GM21529 (cell line): ENCODE data around the gene CD79A.
A peak's percentile ranks its signal among the peaks of the same experiment; 100 is the strongest.

ENCODE experiments used
- ATAC-seq: cut with Tn5 transposase; IDR thresholded peaks from one replicate; pipeline ENCODE4 v1.9.1; 2021; ENCODE audit not compliant: unreplicated experiment

CD79A gene

GRCh38 chr19:41876847-41877832 lies at the start of gene CD79A:
Gene CD79A (plus strand): TSS chr19:41877279. CDS start chr19:41877305, 26 bp downstream.
- ATAC-seq: peak; percentile 66

GRCh38 chr19:41837981-41838708 lies 38.9 kb upstream of the CD79A start:
- ATAC-seq: no peak

- ATAC-seq: no peak
Measured at GRCh38 chr19:41839211-41839610, 37.9 kb upstream of the CD79A start.

- ATAC-seq: no peak
Measured at GRCh38 chr19:41843371-41843770, 33.7 kb upstream of the CD79A start.

- ATAC-seq: no peak
Measured at GRCh38 chr19:41844601-41845000, 32.5 kb upstream of the CD79A start, which contains the start of gene LYPD4. Gene LYPD4 (minus strand): TSS chr19:41844683. CDS start chr19:41839285, 5,398 bp downstream.

GRCh38 chr19:41845001-41845050 lies 32.3 kb upstream of the CD79A start, which contains the start of gene DMRTC2:
Gene DMRTC2 (plus strand): TSS chr19:41845042. CDS start chr19:41847429, 2,387 bp downstream.
- ATAC-seq: no peak

- ATAC-seq: no peak
Measured at GRCh38 chr19:41845051-41845590, 32.0 kb upstream of the CD79A start.

GRCh38 chr19:41847351-41848105 lies 29.6 kb upstream of the CD79A start:
- no peak for ATAC-seq

GRCh38 chr19:41848666-41849065 lies 28.4 kb upstream of the CD79A start:
- no peak for ATAC-seq

GRCh38 chr19:41849067-41849466 lies 28.0 kb upstream of the CD79A start:
- ATAC-seq: no peak

- ATAC-seq: no peak
Measured at GRCh38 chr19:41850381-41850780, 26.7 kb upstream of the CD79A start.

- ATAC-seq: no peak
Measured at GRCh38 chr19:41851456-41851855, 25.6 kb upstream of the CD79A start.

- ATAC-seq: no peak
Measured at GRCh38 chr19:41853344-41853743, 23.7 kb upstream of the CD79A start.

- ATAC-seq: no peak
Measured at GRCh38 chr19:41853768-41854167, 23.3 kb upstream of the CD79A start.

- no peak for ATAC-seq
Measured at GRCh38 chr19:41859213-41859617, 17.9 kb upstream of the CD79A start.

GRCh38 chr19:41859618-41860418 lies 17.3 kb upstream of the CD79A start, which contains the start of gene RPS19:
Gene RPS19 (plus strand): TSS chr19:41860255. CDS start chr19:41860775, 520 bp downstream.
- ATAC-seq: peak; percentile 70

GRCh38 chr19:41860419-41861115 lies 16.5 kb upstream of the CD79A start:
- no peak for ATAC-seq

- no peak for ATAC-seq
Measured at GRCh38 chr19:41861116-41861768, 15.8 kb upstream of the CD79A start.

GRCh38 chr19:41861846-41862245 lies 15.2 kb upstream of the CD79A start:
- ATAC-seq: no peak
